HCT116 (cell line): ENCODE measurements around the gene IRF2BP2.

ENCODE experiments used
- EZH2 ChIP-seq: fragments of 200-600 bp; sonication (generic); IDR thresholded peaks from 2 replicates; pipeline ENCODE4 v1.6.1; 2017; ENCODE audit warnings: antibody characterized with exemption, mixed run types
- POLR2A ChIP-seq: IDR thresholded peaks from 2 replicates; pipeline ENCODE4 v1.7.0; 2011; ENCODE audit warnings: borderline replicate concordance; ENCODE audit not compliant: insufficient read depth, insufficient read length; ENCODE audit errors: extremely low read depth
- SP1 ChIP-seq: IDR thresholded peaks from 2 replicates; pipeline ENCODE4 v1.6.1; 2012; ENCODE audit warnings: low read depth
- ZFX ChIP-seq: fragments of 450-650 bp; IDR thresholded peaks from 2 replicates; pipeline ENCODE4 v1.6.1; 2017
- TF ChIP-seq, protein P1 (sequence below), 3 experiments: fragments of 200-600 bp in 1 of 3; sonication (generic) in 1 of 3; IDR thresholded peaks in 2 of 3; conservative IDR thresholded peaks in 1 of 3; 2 replicates each; pipeline ENCODE4 v1.5.1; 2012 to 2017; ENCODE audit warnings: low read depth in 2 of 3, low read length in 2 of 3, antibody characterized with exemption in 1 of 3, borderline replicate concordance in 1 of 3, control low read depth in 1 of 3, mild to moderate bottlenecking in 1 of 3, mixed read lengths in 1 of 3, mixed run types in 1 of 3, moderate library complexity in 1 of 3; ENCODE audit not compliant: insufficient read depth in 1 of 3

DNA sequence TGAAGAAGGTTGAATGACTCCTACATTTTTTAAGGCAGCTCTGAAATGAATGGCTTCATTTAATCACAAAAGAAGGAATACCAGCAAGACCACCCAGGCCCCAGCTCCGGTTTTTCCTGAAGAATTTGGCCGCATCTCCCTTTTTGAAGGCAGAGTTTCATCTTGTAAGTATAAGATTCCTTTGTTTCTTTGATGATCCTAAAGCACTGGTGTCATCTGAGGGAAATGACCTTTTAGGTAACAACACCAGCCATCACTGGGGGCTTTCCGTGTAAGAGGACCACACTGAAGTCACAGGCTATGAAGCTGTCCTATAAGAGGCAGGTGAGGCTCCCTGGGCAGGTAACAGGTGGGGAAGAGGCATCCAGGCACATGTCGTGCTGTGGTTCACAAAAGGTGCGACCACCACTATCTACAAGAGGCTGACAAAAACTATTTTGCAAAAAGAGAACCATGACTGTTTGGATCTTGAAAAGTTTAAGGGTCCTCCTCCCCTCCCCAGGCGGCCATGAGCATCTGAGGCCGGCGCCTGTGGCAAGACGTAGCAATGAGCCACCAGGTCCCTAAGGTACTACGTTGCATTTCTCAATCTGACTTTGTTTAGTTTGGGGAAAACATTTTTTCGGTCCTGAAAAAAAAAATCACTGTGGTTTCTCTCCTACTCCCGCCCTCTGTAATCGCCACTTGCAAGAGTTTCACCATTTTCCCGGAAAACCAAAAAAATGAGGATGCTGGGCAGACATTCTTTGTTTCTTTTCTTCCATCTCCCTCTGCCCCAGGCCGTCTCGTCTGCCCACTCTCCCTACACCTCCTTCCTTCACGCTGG, 46.3 kb upstream of the IRF2BP2 start:
- TF ChIP-seq ZFX (no peak), SP1 (no peak), EZH2 (no peak), POLR2A (no peak)
- TF ChIP-seq, protein P1, sequence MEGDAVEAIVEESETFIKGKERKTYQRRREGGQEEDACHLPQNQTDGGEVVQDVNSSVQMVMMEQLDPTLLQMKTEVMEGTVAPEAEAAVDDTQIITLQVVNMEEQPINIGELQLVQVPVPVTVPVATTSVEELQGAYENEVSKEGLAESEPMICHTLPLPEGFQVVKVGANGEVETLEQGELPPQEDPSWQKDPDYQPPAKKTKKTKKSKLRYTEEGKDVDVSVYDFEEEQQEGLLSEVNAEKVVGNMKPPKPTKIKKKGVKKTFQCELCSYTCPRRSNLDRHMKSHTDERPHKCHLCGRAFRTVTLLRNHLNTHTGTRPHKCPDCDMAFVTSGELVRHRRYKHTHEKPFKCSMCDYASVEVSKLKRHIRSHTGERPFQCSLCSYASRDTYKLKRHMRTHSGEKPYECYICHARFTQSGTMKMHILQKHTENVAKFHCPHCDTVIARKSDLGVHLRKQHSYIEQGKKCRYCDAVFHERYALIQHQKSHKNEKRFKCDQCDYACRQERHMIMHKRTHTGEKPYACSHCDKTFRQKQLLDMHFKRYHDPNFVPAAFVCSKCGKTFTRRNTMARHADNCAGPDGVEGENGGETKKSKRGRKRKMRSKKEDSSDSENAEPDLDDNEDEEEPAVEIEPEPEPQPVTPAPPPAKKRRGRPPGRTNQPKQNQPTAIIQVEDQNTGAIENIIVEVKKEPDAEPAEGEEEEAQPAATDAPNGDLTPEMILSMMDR (IDR thresholded peaks at IDR 0.05 in 2 of 3, conservative IDR thresholded peaks at IDR 0.05 in 1 of 3; ENCODE audit: borderline replicate concordance in 1 of 3, insufficient read depth in 1 of 3, low read depth in 2 of 3, low read length in 2 of 3): no peak
